HG03139 (cell line): ENCODE measurements around the gene DERA.
"Not testable (repeated sequence)": the region's sequence is repeated elsewhere in the genome, so short reads cannot be mapped to it uniquely, and the experiment has no call there.

ENCODE experiments used
- ATAC-seq: cut with Tn5 transposase; IDR thresholded peaks from one replicate; pipeline ENCODE4 v1.9.1; 2021; ENCODE audit not compliant: unreplicated experiment

Gene DERA

DNA sequence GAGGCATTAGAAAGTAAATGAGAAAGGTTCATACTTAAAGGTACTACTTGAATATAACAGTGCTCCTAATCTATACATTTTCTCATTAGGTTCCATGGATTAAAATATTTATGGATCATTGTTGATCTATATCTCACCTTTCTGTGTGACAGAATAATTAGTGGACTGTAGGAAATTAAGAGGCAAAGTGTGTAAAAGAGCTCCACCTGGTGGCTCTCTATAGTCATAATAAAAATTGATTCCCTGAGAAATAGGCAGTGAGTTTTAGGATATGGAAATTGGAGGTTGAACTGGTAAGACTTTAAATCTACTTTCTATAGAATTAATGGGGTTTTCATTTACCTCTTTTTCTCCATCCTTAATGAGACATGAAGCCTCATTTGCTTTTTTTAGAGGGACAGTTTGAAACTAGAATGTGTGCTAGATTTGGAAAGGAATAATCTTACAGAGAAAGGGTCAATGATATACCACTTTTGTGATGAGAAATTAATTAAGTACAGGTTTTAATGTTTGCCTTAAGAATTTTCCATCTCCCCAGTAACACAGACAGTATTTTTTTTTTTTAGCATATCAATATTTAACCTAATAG lies 11.8 kb upstream of the DERA start:
- ATAC-seq = no peak

DNA sequence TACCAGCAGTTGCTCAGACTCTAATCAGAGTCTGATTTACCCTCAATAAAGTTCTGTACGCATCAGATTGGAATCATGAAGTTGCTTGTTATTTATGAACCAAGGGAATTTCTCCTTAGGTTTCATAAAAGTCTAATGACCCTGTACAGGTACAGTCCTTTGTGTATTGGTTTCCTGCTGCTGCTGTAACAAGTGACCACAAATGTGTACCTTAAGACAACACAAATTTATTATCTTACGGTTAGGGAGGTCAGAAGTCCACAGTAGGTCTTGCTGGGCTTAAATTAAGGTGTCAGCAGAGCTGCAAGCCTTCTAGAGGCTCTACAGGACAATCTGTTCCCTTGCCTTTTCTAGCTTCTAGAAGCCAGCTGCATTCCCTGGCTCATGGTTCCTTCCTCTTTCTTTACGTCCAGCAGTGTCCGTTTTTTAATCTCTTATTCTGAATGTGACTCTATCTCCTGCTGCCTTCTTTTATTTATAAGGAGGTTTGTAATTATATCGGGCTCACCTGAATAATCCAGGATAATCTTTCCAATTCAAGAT lies 6.7 kb upstream of the DERA start:
- no peak for ATAC-seq

DNA sequence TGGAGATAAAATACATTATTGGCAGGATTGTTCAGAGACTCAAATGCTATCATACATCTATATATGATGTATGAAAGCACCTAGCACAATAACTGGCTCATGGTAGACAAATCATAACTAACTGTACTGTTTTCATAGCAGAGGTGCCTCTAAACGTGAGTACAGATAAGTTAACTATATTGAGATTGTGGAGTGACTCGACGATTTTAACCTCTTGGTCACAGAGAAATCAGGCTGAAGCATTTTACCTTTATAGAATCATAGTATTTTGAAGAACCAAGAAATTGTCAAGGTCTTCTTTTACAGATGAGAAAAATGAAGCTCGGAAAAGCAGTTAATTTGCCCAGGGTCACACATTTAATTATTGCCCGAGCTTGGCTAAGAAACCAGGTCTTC lies 666 bp upstream of the DERA start:
- ATAC-seq = no peak

GRCh38 chr12:15911931-15912330 lies 799 bp downstream of the DERA start:
- not testable (repeated sequence) for ATAC-seq

GRCh38 chr12:15914131-15914530 lies 3.0 kb downstream of the DERA start:
- ATAC-seq = not testable (repeated sequence)

- ATAC-seq = no peak
These were observed 6.9 kb downstream of the DERA start for GRCh38 chr12:15918066-15918465.

DNA sequence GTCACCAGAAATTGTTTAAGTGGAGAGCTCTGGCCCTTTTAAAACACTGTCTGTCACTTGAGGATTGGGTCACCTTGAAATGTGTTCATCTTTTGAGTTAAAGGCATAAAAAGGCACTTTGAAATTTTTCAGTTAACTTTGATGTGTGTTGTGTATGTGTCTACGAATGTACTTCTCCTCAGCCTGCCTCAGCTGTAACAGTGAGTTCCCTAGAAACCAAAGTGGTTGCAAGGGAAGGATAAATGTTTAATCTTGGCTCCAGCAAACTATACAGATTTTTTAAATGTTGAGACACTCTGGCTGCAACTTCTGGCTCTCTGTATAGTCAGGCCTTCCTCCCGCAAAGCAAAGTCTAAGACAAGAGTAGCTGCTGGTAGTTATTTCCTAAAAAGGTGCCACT lies 8.3 kb downstream of the DERA start:
- no peak for ATAC-seq

- ATAC-seq = no peak
These were observed 13.8 kb downstream of the DERA start for GRCh38 chr12:15924956-15925355.

- ATAC-seq = no peak
These were observed 17.2 kb downstream of the DERA start for GRCh38 chr12:15928346-15928745.

- no peak for ATAC-seq
These were observed 17.9 kb downstream of the DERA start for GRCh38 chr12:15928870-15929571.

GRCh38 chr12:15931590-15932053 lies 20.5 kb downstream of the DERA start:
- ATAC-seq = no peak

DNA sequence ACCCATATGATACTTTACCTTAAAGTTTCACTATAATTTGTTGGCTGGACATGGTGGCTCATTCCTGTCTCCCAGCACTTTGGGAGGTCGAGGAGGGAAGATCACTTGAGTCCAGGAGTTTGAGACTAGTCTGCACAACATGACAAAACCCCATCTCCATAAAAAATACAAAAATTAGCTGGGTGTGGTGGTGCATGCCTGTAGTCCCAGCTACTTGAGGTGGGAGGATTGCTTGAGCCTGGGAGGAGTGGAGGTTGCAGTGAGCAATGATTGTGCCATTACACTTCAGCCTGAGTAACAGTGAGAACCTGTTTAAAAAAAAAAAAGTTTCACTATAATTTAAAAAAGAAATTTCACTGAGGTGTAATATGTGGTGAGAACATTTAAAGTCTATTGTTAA lies 21.2 kb downstream of the DERA start:
- ATAC-seq = no peak

GRCh38 chr12:15932971-15933370 lies 21.8 kb downstream of the DERA start:
- no peak for ATAC-seq

DNA sequence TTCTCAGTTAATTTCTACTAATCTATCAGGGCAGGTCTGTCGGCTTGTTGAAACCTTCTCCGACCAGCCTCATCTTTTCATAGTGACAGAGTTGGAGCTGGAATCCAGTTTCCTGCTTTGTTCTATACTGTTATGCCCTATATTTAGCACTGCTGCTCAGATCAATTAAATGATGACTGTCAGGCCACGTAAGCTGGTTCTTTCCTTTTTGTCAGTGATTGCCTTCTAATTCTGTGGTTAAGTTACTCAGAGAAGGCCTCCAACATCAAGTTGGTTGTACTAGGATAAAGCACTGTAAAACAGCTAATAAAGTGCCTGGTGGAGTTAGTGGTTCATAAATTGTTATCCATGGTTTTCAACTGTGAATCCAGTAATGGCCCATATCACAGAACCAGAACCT lies 22.6 kb downstream of the DERA start:
- ATAC-seq = no peak

DNA sequence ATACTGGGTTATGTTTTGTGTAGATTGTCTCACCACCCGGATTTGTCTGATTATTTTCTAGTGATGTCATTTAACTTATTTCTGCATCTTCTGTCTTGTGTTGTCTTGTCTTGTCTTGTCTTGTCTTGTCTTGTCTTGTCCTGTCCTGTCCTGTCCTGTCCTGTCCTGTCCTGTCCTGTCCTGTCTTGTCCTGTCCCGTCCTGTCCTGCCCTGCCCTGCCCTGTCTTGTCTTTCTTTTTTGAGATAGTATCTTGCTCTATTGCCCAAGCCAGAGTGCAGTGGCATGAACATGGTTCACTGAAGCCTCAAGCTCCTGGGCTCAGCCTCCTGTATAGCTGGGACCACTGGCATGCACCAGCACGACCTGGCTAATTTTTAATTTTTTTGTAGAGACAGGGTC lies 25.6 kb downstream of the DERA start:
- no peak for ATAC-seq

DNA sequence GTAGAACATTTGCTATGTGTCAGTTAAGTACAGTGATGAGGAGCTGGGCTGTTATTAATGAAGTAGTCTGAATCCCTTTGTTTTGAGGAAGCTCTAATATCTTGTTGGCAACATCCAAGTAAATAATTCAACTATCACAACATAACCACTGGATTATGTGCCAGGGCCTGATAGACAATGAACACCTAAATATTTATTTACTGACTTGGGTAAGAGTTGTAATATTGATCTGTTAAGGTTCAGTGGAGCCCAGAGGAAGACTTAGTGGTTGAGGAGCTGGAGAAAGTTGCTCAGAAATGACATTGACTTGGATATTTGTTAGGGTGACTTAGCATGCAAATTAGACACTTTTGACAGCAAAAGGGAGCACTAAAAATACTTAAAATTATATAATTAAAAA lies 26.8 kb downstream of the DERA start:
- ATAC-seq = no peak

GRCh38 chr12:15939111-15939510 lies 28.0 kb downstream of the DERA start:
- no peak for ATAC-seq

DNA sequence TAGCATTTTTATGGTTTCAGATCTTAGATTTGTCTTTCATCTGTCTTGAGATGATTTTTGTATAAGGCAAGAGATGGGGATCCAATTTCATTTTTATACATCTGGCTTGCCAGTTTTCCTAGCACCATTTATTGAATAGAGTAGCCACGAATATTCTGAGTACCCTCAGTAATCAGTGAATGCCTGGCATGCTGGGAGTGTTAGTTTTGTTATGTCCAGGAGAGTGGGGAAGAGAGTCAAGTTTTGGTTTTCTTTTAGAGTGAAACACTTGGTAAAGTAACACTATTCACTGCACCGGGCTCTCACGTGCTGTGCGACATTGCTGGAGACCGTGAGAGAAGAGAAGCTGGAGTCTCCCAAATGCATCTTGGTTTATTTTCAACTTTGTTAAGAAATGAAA lies 31.3 kb downstream of the DERA start:
- no peak for ATAC-seq

DNA sequence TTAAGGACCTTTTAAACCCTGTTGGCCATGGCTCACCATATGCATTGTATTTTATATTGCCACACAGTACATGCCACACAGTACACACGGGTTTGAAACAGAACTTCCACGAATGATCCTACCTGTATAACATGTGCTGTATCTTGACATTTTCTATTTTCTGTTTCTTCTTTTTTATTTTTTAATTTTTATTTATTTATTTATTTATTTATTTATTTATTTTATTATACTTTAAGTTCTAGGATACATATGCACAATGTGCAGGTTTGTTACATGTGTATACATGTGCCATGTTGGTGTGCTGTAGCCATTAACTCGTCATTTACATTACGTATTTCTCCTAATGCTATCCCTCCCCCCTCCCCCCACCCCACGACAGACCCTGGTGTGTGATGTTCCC lies 32.4 kb downstream of the DERA start:
- ATAC-seq = not testable (repeated sequence)

- ATAC-seq = not testable (repeated sequence)
These were observed 37.3 kb downstream of the DERA start for GRCh38 chr12:15948461-15948860.

GRCh38 chr12:15955281-15955680 lies 44.1 kb downstream of the DERA start:
- no peak for ATAC-seq

DNA sequence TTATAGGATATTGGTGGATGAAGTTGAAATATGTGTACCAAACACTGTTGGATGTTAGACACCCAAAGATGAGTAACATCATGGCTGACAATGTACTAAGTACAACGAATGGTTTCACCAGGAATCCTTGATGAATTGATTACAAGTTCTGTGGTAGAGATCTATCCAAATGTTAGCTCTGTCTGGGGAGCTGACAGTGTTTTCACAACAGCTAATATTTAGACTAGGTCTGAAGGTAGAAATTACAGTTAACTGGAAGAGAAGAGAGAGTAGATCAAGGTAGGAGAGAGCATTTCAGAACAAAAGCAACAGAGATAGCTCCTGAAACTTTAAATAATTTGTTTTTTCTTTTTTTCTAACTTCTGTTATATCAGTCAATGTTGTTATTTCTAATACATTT lies 44.9 kb downstream of the DERA start:
- no peak for ATAC-seq
